Superior temporal gyrus (tissue), 1 donor: ENCODE measurements around the gene MAPRE2.
"Not testable (repeated sequence)": the region's sequence is repeated elsewhere in the genome, so short reads cannot be mapped to it uniquely, and the experiment has no call there.

Experiments used
- DNase-seq: peaks from one replicate; pipeline ENCODE4 v3.0.0-alpha.2; 2016; ENCODE audit errors: extremely low spot score

The MAPRE2 gene

DNA sequence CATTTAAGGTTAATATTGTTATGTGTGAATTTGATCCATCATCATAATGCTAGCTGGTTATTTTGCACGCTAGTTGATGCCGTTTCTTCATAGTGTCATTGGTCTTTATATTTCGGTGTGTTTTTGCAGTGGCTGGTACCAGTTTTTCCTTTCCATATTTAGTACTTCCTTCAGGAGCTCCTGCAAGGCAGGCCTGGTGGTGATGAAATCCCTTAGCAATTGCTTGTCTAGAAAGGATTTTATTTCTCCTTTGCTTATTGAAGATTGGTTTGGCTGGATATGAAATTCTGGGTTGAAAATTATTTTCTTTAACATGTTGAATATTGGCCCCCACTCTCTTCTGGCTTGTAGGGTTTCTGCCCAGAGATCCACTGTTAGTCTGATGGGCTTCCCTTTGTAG is 109.0 kb downstream of the MAPRE2 start:
- DNase-seq: not testable (repeated sequence)

DNA sequence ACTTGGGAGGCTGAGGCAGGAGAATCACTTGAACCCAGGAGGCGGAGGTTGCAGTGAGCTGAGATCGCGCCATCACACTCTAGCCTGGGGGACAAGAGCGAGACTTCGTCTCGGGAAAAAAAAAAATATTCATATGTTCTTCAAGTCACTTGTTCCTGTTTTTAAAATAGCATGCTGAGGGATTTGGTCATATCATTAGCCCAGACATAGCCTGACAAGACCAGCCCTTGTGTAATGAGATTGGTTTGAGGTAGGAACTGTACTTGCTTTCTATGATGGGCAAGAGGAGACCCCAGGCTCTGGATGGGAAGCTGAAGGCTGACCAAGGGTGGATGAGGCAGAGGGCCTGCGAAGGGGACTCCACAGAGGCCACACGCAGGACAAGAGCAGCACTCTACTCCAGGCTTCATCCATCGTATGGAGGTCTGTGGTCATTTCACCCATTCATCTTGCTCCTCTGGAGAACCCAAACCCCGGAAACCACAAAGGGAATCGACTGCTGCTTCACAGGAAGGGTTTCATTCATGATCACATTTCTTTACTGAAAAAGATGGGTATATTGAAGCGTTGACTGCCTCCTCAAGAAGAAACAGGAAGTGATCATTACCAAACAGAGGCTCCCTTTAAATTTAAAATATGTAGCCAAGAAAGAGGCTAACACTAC is 112.5 kb downstream of the MAPRE2 start:
- no peak for DNase-seq

DNA sequence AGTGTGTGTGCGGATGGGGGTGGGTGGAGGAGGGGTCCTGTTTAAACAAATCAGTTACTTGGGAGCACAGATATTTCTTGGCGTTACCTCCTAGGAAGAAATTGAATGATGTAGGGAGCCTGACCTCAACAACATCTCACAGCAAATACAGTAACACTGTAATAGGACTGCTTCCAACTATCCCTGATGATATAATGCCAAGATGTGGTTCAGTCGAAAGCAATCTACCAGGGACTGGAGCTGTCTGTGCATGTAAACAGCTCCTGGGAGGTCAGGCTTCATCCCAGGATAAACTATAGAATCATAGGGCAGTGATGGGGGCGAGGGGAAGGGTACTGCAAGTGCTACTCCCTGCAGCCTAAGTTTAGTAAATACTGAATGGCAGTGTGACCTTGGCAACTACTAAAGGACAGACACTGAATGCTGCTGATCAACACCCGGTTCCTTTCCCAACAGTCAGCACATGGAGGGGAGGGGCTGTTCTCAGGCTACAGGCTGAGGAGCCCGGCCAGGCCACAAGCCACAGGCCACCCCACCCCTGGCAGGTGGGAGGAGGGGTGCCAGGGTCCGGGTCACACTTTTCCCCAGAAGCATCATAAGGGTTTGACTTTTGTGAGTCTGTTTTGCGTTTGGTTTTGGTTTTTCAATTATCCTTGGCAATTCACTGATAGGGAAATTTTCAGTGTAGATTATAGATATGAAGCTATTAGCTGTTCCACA is 114.3 kb downstream of the MAPRE2 start:
- DNase-seq: no peak

DNA sequence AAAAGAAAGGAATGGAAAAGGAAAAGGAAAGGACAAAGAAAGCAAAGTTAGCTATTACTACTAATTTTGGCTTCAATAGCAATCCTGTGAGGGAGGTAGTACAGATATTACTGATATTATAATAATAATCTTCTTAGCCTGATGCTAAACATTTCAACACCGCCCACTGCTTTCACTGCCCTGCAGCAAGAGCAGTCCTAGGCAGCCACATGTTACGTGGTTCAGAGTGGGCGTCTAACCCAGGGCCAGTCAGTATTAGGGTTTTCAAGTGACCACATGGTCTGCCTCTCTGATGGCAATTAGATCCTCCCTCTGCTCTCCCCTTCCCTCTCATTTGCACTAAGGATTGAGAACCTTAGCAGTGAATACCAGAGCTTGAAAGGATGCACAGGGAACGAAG is 116.0 kb downstream of the MAPRE2 start:
- DNase-seq: no peak

DNA sequence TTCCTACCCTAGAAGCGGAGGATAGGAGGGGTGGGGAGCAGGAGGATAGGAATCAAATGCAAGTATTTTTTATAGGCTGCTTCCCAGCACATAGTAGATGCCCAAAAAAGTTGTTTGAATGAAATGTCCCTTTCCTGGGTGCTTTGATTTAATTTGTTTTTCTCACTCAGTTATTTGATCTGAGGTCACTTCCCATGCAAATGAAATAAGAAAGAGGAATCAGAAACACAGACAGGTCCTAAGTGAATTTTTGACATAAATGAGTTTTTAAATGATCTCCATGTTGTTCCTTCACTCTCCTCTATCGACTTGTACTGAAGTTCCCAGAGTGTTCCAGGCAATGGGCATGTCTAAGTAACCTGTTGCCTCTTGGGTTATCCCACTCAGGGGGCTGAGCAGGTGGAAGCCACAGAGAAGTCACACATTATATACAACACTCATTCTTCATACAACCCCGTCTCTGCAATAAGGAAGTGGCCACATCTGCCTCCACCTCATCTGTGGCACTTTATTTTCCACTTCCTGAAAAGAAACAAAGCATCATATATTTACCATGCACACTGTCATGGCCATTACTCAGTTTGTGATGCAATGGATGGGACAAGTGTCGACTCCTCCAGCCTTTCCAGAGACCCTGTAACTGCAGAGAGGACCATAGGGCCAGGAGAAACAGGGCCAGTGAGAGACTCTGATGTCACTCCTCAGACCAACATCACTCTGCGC is 117.7 kb downstream of the MAPRE2 start:
- DNase-seq: no peak

DNA sequence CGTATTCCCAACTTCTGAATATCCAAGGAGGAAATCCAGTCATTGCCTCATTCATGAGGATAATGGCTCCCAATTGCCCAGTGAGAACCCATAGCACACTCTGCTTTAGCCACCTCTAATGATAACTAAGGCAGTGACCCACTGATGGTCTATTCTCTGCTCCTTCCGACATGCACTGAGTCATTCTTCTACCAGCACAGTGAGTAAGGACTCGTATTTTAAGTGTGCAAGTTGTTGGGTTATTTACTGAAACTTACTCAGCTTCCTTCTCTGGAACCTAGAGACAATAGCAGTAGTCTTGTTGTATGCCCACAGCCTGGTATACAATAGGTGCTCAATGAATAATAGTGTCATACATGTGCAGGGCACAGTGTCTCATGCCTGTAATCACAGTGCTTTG is 118.6 kb downstream of the MAPRE2 start:
- no peak for DNase-seq

DNA sequence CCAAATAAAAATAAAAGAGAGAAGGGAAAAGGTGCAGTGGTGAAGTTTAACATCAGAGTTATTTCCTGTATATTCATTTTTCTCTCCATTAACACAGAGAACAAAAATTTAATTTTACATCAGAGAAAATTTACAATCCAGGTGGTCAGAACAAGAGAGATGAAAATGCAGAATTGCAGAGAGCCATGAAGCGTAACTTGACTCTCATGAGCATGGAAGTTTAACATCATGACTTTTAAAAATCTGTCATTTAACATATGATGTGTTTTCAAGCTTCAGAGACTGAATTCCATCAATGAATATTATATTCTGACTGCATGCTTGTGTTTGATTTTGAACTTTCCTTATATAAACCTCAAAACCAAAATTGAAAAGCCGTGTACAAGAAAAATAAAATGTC is 120.3 kb downstream of the MAPRE2 start:
- DNase-seq: no peak

DNA sequence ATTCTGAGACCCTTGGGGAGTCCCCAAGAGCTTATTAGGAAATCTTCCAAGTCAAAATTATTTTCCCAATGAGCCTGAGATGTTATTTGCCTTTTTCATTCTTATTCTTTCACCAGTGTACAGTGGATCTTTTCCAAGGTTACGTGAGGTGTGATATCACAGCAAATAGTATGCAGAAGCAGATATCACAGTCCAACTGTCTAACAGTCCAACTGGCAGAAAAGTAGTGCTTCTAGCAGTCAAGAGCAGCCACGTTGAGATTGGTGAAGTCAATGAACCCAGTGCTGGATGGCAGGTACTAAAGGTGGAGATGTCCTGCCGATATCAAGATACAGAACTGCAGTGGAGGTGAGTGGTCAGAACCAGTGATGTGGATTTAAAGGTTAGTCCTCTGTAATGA is 120.7 kb downstream of the MAPRE2 start:
- no peak for DNase-seq

DNA sequence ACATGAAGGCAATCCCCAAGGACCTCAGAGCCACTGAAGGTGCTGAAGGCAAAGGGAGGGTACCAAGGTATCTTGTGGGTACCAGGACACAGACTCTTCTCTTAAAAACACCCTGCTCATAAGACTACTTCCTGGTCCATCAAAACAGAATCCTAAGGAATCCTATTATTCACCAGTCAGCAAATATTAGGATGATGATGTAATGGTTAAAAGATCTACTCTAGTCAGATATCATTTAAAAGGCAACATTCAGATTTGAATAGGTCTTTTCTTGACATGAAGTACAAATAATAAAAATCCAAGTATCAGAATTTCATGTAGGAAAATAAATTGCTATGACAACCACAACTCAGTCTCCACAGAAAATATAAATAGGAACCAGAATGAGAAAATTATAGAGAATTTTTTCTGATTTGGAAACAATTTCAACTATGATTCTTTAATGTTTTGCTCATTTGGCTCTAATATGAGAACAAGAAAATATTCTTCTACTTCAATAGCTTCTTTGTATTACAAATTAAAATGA is 121.9 kb downstream of the MAPRE2 start:
- no peak for DNase-seq

DNA sequence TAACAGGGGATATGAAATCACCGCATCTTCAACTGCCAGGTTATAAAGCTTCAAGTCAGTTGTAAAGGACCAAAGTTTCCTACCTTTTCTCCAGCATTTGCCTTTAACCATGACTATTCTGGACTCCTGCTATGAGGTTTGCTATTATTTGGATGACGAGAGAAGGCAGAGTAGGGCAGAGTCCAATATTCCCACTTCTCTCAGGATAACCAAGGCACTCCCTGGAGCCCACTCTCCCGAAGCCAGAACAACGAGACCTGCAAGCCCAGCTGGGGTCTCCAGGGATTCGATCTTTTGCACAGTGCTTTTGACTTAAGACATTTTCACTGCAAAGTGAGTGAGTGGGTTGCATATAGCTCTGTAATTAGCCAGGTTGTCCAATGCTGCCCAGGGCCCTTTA is 122.5 kb downstream of the MAPRE2 start:
- no peak for DNase-seq

DNA sequence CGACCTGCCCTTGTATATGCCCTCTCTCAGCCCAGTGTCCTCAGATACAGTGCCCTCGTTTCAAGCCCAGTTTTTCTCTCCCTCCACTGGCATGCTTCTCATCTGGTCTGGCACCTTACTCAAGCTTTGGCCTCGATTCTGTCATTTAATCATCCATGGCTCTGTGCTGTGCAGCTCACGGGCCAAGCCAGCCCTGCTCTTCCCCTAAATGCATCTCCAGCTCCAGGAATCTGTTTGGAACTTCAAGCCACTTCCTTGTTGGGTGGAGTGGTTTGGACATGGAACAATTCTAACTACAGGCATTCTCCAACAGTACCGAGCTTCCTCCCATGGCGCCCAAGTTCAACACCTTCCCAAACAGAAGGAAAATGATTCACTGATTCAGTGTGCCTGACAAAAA is 122.9 kb downstream of the MAPRE2 start:
- no peak for DNase-seq

DNA sequence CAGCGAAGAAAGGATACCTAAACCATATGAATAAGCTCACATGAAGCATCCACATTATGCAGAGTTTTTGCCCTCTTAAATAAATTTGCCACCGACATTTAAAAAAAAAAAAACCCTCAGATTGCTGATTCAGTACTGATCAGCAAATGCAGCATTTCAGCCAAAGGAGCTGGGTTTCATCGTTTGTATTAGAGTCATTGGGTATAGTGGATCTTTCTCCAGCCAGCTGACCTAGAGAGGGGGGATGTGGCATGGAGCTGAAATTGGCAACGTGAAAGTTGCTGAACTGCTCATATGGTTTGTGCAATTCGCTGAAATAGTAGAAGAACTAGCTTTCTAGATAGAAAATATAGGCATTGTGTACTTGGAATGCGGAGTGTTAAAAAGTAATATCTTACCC is 126.1 kb downstream of the MAPRE2 start:
- no peak for DNase-seq

DNA sequence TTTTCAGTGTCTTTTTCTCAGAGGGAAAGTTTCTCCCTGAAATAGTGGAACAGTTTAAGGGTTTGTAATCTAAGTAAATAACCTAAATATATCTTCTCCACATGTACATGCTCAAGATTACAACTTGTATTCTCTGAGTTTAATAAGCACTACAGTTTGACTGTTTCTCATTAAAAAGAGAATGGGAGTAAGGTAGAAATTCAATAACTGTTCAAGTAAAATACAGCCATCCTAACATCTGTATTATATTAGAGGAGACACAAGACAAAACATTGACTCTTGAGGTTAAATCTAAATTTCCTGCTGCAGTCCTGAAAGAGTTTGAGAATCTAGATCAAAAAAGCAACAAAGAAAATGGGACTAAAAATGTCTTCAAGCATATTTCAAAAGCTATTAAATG is 126.6 kb downstream of the MAPRE2 start:
- DNase-seq: no peak

DNA sequence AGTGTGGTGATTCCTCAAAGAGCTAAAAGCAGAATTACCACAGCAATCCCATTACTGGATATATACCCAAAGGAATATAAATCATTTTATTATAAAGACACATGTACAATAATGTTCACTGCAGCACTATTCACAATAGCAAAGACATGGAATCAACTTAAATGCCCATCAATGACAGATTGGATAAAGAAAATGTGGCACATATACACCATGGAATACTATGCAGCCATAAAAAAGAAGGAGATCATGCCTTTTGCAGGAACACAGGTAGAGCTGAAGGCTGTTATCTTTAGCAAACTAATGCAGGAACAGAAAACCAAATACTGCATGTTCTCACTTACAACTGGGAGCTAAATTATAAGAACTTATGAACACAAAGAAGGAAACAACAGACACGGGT is 129.1 kb downstream of the MAPRE2 start:
- DNase-seq: not testable (repeated sequence)

DNA sequence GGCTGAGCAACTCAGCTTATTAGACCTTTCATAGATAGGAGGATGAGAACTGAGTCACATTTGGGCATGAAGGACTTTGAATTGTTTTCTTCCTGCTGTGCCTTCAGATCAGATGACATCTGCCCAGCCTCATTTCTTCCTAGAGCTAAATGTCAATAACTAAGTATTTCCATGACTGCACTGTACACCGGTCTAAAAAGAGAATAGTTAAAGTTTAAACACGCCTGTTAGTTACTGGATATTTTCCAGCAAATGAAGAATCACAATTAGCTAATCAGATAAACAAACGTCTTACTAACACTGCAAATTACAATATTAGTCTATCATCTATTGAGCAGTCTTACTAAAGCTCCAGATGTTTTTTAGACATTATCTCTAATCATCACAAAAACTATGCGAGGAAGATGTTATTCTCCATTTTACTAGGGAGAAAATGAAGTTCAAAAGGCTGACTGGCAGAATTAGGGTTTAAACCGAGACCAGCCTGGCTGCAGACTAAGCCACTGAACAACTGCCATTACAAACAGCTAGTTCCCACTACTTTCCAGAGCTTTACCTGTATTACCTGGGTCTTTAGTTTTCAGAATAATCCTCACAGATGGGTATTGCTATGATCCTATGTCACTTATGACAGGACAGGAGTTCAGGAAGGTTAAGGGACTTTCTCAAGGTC is 130.2 kb downstream of the MAPRE2 start:
- DNase-seq: no peak

DNA sequence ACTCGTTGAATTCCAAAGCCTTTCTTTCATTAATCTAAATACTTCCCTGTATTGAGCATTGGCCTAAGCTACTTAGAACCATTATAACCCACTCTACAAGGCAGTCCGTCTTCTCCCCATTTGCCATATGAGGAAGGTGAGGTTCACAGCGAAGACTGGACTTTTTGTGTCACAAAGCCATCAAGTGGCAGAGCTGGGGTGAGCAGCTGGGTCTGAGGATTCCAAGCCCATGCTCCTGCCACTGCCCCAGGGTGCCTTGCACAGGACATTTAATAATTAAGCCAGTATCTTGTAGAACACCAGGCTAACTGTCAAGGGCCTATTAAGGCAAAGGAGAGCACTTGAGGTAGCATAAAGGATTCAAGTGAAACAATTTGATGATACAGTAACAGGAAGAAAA is 130.8 kb downstream of the MAPRE2 start:
- no peak for DNase-seq

DNA sequence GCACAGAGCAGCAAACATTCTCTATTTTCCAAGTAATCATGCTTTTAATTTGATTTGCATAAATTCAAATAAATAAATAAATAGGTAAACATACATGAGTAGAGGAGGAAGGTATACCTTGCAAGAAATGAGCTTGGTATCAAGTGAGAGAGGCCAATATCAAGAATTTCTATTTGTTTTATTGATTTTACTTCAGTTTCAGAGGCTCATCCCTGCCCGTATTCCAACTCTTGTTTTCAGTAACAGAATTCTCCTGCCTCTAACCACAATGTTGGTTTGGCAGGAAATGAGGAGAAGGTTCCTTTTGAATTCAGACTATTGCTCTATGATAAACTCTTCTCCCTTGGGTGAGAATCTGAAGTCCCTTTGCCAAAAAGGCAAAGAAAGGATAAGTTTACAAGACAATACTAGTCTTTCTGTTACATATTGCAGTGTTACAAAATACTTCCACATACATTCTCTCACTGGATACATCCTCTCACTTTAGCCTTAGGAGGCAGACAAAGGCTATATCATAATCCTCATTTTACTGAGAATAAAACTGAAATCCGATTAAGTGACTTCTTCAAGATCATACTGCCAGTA is 131.3 kb downstream of the MAPRE2 start:
- no peak for DNase-seq

DNA sequence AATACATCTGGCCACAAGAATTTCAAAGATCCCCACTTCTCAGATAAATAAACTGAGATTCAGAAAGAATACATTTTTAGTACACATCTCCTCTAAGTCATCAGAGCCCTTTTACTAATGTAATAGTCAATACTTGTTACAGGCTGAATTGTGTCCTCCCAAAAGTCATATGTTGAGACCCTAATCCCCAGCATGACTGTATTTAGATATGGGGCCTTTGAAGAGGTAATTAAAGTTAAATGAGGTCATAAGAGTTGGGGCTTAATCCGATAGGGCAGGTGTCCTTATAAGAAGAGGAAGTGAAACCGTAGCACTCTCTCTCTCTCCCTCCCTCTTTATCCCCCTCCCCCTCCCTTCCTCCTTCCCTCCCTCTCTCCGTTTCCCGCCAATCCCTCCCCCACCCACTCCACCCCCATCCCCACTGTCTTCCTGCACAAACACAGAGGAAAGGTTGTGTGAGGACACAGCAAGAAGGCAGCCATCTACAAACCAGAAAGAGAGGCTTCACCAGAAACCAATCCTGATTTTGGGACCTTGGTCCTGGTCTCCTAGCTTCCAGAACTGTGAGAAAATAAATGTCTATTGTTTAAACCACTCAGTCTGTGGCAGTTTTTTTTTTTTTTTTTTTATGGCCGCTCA is 133.0 kb downstream of the MAPRE2 start:
- no peak for DNase-seq

DNA sequence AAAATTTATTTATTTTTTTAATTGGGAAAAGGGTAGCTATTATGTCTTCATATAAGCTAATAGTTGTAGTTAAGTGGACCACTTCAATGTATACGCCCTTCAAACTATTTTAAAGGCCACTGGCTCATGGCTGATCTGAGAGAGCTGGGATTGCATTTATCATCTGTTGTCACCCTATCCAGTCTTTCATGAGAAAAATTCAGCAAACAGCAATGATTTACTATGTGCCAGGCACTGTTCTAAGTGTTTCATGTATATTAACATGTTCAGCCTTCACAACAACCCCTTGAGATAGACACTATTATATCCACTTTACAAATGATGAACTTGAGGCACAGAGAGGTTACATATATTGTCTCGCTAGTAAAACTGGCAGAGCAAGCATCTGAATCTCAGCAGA is 133.5 kb downstream of the MAPRE2 start:
- no peak for DNase-seq

DNA sequence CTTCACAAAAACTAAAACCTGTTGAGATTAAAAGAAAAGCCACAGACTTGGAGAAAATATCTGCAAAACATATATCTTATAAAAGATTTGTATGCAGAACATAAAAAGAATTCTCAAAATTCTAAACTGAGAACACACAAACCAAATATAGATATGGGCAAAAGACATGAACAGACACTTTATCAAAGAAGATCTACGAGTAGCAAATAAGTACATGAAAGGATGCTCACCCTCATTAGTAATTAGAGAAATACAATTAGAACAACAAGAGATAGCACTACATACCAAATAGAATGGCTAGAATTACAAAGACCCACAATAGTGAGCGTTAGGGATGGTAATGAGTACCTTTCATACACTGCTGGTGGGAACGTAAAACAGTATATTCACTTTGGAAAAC is 135.7 kb downstream of the MAPRE2 start:
- no peak for DNase-seq

DNA sequence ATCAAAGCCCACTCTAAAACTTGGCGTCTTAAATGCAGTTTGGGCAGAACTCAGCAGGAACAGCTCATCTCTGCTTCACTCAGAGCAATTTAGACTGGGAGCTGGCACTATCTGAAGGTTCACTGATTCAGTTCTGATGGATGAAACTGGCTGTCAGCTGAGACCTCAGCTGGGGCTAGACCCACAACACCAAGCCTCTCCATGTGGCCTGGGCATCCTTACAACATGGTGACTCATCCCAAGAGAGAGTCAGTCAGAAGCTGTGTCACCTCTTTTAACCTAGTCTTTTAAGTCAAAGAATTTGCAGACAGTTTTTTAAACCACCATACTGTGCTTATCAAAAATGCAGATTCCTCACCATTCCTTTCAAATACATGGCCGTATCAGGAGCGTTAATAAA is 137.0 kb downstream of the MAPRE2 start:
- no peak for DNase-seq
